Measurements from ENCODE around the gene SNRNP35. TPM values are rescaled to one million over a fixed set of nuclear protein-coding genes. Genes with fewer than 3 reads are reported as not detected.

Gene SNRNP35
- total and polyA plus RNA-seq, 2 of the 8 experiments (the other 6 are each of a cell fraction or from before 2014, with no cell fraction given), result 8.0 to 16.9 TPM

DNA sequence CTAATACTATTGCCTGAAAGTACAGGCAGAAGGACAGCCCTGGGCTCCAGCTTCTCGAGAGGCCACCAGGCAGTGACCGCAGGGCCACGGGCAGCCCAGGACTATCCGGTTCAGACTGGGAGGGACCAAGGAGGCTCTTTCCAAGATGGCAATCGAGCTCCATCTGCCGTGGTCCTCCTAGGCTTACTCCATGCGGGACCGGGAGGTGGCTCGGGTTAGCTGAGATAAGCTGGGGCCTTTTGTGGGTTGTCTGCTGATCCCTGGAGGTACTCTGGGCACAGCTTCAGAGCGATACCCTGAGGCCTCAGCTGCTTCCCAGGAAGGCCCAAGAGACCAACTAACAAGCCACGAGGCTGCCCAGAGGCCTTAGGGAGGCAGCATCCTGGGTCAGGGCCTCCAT, 33.1 kb downstream of the SNRNP35 start (continued):
- TF ChIP-seq TBP (IDR thresholded peaks at IDR 0.05; ENCODE audit: low read depth, low read length) (no peak), SIX5 (IDR thresholded peaks at IDR 0.05; ENCODE audit: low read depth, low read length) (no peak)

Measured in H1 (cell line).